SK-N-MC (cell line): ENCODE data around the gene CFAP69.

Experiments
- DNase-seq: peaks from one replicate; pipeline ENCODE4 v3.0.0-alpha.2; 2011; ENCODE audit warnings: low read depth, low spot score
- H3K27ac ChIP-seq: fragments of 200-600 bp; sonication (generic); 2 replicates; pipeline ENCODE4 v1.5.1; 2016; ENCODE audit warnings: mixed run types
- H3K36me3 ChIP-seq: fragments of 200-600 bp; sonication (generic); 2 replicates; pipeline ENCODE4 v1.6.1; 2017; ENCODE audit warnings: antibody characterized with exemption, low read length, mixed read lengths; ENCODE audit not compliant: insufficient read depth
- H3K4me3 ChIP-seq: fragments of 200-600 bp; sonication (generic); 2 replicates; pipeline ENCODE4 v1.5.1; 2016
- H3K9ac ChIP-seq: fragments of 200-600 bp; sonication (generic); 2 replicates; pipeline ENCODE4 v1.8.0; 2017; ENCODE audit warnings: mixed run types, mixed read lengths; ENCODE audit not compliant: insufficient read length
- H3K9me3 ChIP-seq: fragments of 200-600 bp; sonication (generic); 2 replicates; pipeline ENCODE4 v1.6.1; 2017; ENCODE audit warnings: low read depth, mild to moderate bottlenecking, antibody characterized with exemption, low read length, moderate library complexity, mixed read lengths
- EZH2 ChIP-seq: fragments of 200-600 bp; sonication (generic); IDR thresholded peaks from one replicate; pipeline ENCODE4 v1.6.1; 2017; ENCODE audit warnings: antibody characterized with exemption
- FOXP2 ChIP-seq: optimal IDR thresholded peaks from 2 replicates; pipeline ENCODE3; 2011; ENCODE audit warnings: mild to moderate bottlenecking, moderate library complexity; ENCODE audit not compliant: insufficient read depth; ENCODE audit errors: extremely low read length, control extremely low read depth
- POLR2AphosphoS5 ChIP-seq: IDR thresholded peaks from 2 replicates; pipeline ENCODE4 v1.6.1; 2012; ENCODE audit warnings: mild to moderate bottlenecking, low read depth, low read length, borderline replicate concordance

CFAP69 gene

GRCh38 chr7:90227259-90227658 lies 17.7 kb upstream of the CFAP69 start:
- Histone ChIP-seq H3K9me3 (no peaks in the 10 kb centered on the region), H3K36me3 (peaks cover 62% of the 10 kb centered on the region), H3K9ac (no peak overlapping the region), H3K27ac (no peak overlapping the region), H3K4me3 (no peak overlapping the region)
- TF ChIP-seq EZH2 (no peak), POLR2AphosphoS5 (no peak), FOXP2 (no peak)
- no peak for DNase-seq

- Histone ChIP-seq H3K9ac (no peak overlapping the region), H3K27ac (0 out of 2 replicates have a peak overlapping the region, but pooled peaks have one; percentile 14), H3K4me3 (no peak overlapping the region), H3K9me3 (no peaks in the 10 kb centered on the region), H3K36me3 (peaks cover 75% of the 10 kb centered on the region)
- DNase-seq = no peak
- TF ChIP-seq FOXP2 = no peak
- TF ChIP-seq POLR2AphosphoS5 = no peak
- no peak for TF ChIP-seq EZH2
Observed at GRCh38 chr7:90229682-90230081, 15.3 kb upstream of the CFAP69 start.

DNA sequence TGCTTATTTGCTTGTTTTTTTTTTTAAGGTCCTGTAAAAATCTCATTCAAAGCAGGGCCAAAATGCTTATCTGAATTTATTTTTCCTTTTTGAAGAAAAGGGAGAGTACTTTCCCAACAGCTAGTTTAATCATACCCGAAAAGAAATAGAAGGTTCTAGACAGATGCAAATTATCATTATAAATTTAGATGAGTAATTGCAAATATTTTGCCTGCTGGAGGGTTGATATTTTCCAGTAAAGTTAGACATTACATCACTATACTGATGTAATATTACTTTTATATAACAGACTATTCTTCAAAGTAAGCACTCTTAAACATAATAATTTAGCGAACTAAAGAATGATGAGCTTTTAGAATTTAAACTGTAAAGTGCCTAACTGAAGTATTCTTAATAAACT lies 14.1 kb upstream of the CFAP69 start:
- H3K9ac ChIP-seq = no peak overlapping the region
- no peak overlapping the region for H3K27ac ChIP-seq
- no peak for DNase-seq
- no peak for TF ChIP-seq EZH2
- TF ChIP-seq FOXP2 = no peak
- TF ChIP-seq POLR2AphosphoS5 = no peak
- no peak overlapping the region for H3K4me3 ChIP-seq
- H3K9me3 ChIP-seq = no peaks in the 10 kb centered on the region
- H3K36me3 ChIP-seq = peaks cover 67% of the 10 kb centered on the region

DNA sequence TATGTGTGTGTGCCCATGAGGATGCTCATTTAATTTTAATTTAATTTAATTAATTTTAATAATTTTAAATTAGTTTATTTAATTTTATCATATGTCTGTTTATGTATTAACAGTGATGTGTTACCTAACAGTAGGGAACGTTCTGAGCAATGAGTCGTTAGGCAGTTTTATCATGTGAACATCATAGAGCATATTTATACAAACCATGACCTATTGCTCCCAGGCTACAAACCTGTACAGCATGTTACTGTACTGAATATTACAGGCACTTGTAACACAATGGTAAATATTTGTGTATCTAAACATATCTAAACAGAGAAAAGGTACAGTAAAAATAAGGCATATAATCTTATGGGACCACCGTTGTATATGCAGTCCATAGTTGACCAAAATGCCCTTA lies 13.7 kb upstream of the CFAP69 start:
- Histone ChIP-seq H3K36me3 (peaks cover 65% of the 10 kb centered on the region), H3K9me3 (no peaks in the 10 kb centered on the region), H3K9ac (no peak overlapping the region), H3K27ac (no peak overlapping the region), H3K4me3 (no peak overlapping the region)
- no peak for DNase-seq
- TF ChIP-seq POLR2AphosphoS5 (no peak), EZH2 (no peak), FOXP2 (no peak)

DNA sequence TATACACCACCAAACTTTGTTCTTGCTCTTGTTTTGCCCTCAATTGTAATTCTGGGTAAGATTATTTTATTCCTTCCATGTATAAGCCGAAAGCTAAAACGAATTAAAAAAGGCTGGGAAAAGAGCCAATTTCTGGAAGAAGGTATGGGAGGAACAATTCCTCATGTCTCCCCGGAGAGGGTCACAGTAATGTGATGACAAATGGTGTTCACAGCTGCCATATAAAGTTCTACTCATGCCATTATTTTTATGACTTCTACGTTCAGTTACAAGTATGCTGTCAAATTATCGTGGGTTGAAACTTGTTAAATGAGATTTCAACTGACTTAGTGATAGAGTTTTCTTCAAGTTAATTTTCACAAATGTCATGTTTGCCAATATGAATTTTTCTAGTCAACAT lies 12.5 kb upstream of the CFAP69 start:
- Histone ChIP-seq H3K27ac (peak overlapping the region; percentile 65; the same call in 1 of the 2 replicates), H3K4me3 (no peak overlapping the region), H3K36me3 (peaks cover 66% of the 10 kb centered on the region), H3K9me3 (no peaks in the 10 kb centered on the region), H3K9ac (no peak overlapping the region)
- no peak for DNase-seq
- no peak for TF ChIP-seq EZH2
- no peak for TF ChIP-seq FOXP2
- TF ChIP-seq POLR2AphosphoS5 = no peak; the same call in 1 of the 2 replicates

- no peak overlapping the region for H3K4me3 ChIP-seq
- H3K9me3 ChIP-seq = no peaks in the 10 kb centered on the region
- TF ChIP-seq FOXP2 (no peak), POLR2AphosphoS5 (no peak), EZH2 (no peak)
- H3K27ac ChIP-seq = no peak overlapping the region
- H3K36me3 ChIP-seq = peaks cover 65% of the 10 kb centered on the region
- H3K9ac ChIP-seq = no peak overlapping the region
- DNase-seq = no peak
Observed at GRCh38 chr7:90233569-90233968, 11.4 kb upstream of the CFAP69 start.

- Histone ChIP-seq H3K4me3 (no peak overlapping the region), H3K9me3 (no peaks in the 10 kb centered on the region), H3K9ac (no peak overlapping the region), H3K36me3 (peaks cover 41% of the 10 kb centered on the region), H3K27ac (no peak overlapping the region)
- DNase-seq = no peak
- TF ChIP-seq EZH2 = no peak
- TF ChIP-seq POLR2AphosphoS5 = no peak
- TF ChIP-seq FOXP2 = no peak
Observed at GRCh38 chr7:90236721-90237289, 8.2 kb upstream of the CFAP69 start.

DNA sequence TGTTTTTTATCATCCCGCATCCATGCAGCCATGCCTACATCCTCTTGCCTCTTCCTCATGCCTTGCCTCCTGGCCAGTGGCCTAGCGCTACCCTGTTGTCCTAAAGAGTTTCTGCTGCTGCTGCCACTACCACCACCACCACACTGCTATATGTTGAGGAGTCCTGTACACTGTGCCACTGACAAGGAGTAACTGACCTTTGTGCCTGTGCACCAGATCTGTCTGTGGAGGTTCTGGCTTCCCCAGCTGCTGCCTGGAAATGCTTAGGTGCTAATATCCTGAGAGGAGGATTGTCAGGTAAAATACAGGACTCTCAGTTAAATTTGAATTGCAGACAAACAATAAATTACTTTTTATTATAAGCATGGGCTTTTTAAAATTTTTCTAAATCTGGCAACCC lies 7.0 kb upstream of the CFAP69 start:
- DNase-seq = no peak
- H3K9ac ChIP-seq = no peak overlapping the region
- TF ChIP-seq FOXP2 (no peak), EZH2 (no peak)
- H3K36me3 ChIP-seq = peaks cover 41% of the 10 kb centered on the region
- H3K4me3 ChIP-seq = no peak overlapping the region
- no peak overlapping the region for H3K27ac ChIP-seq
- no peaks in the 10 kb centered on the region for H3K9me3 ChIP-seq

DNA sequence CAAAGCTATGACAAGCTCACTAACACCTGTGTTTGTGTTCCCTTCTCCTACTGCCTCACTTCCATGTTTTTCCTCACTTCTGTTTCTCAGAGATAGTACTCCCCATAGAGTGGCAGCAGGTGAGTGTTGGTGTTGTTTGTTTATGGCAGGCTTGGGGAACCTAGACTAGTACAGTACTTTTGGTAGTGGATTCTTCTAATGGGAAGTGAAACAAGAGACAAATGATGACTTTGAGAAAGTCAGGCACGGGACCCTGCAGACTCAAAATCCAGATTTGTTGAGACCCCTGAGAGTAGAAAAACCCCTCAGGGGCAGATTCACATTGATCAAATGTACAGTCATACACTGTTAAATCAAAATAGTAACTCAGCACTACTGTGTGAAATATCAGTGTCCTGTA lies 6.4 kb upstream of the CFAP69 start:
- Histone ChIP-seq H3K27ac (no peak overlapping the region), H3K9ac (no peak overlapping the region), H3K9me3 (no peaks in the 10 kb centered on the region), H3K36me3 (peaks cover 36% of the 10 kb centered on the region), H3K4me3 (no peak overlapping the region)
- TF ChIP-seq EZH2 (no peak), POLR2AphosphoS5 (no peak), FOXP2 (no peak)
- no peak for DNase-seq
